ENCODE measurements around the gene UROC1.

GRCh38 chr3:126433496-126434263 is 83.9 kb downstream of the UROC1 start:
- TF ChIP-seq POLR2A (IDR thresholded peaks at IDR 0.05) (no peak), CTCF (IDR thresholded peaks at IDR 0.05) (no peak), EP300 (IDR thresholded peaks at IDR 0.05) (no peak)

All from upper lobe of left lung (tissue), 4 donors.